Activated CD8-positive, alpha-beta memory T cell treated with anti-CD3 and anti-CD28 coated beads for 4 hours (primary cell): ENCODE measurements around the gene FAM241B.

Source experiments
- DNase-seq, 2 donors: peaks; one replicate each; pipeline ENCODE4 v3.0.0-alpha.2; 2020; ENCODE audit warnings: low read depth in 2 of 2

The FAM241B gene

GRCh38 chr10:69634759-69635425 lies 4.8 kb downstream of the FAM241B start:
- no peak for DNase-seq

- no peak for DNase-seq
These were observed 5.6 kb downstream of the FAM241B start for GRCh38 chr10:69635428-69636272.

- no peak for DNase-seq
These were observed 6.2 kb downstream of the FAM241B start for GRCh38 chr10:69636273-69636575.

GRCh38 chr10:69636626-69637605 lies 6.9 kb downstream of the FAM241B start:
- DNase-seq, result no peak

- no peak for DNase-seq
These were observed 8.6 kb downstream of the FAM241B start for GRCh38 chr10:69638642-69639041.

GRCh38 chr10:69639291-69640195 lies 9.5 kb downstream of the FAM241B start:
- peak; percentile 31 to 44 for DNase-seq

GRCh38 chr10:69640196-69640980 lies 10.3 kb downstream of the FAM241B start:
- no peak for DNase-seq

GRCh38 chr10:69641261-69641980 lies 11.4 kb downstream of the FAM241B start:
- no peak for DNase-seq

- no peak for DNase-seq
These were observed 12.7 kb downstream of the FAM241B start for GRCh38 chr10:69642747-69643146.

GRCh38 chr10:69643779-69644657 lies 14.0 kb downstream of the FAM241B start:
- DNase-seq, result no peak

- DNase-seq, result no peak
These were observed 14.7 kb downstream of the FAM241B start for GRCh38 chr10:69644658-69645295.

- no peak for DNase-seq
These were observed 15.5 kb downstream of the FAM241B start for GRCh38 chr10:69645296-69646184.

GRCh38 chr10:69646185-69647060 lies 16.4 kb downstream of the FAM241B start:
- DNase-seq, result no peak

- no peak for DNase-seq
These were observed 17.1 kb downstream of the FAM241B start for GRCh38 chr10:69647126-69647525.

GRCh38 chr10:69647819-69648218 lies 17.8 kb downstream of the FAM241B start:
- DNase-seq, result no peak

GRCh38 chr10:69648461-69648860 lies 18.4 kb downstream of the FAM241B start:
- no peak for DNase-seq
